Measurements from ENCODE around the gene CCDC185.

DNA sequence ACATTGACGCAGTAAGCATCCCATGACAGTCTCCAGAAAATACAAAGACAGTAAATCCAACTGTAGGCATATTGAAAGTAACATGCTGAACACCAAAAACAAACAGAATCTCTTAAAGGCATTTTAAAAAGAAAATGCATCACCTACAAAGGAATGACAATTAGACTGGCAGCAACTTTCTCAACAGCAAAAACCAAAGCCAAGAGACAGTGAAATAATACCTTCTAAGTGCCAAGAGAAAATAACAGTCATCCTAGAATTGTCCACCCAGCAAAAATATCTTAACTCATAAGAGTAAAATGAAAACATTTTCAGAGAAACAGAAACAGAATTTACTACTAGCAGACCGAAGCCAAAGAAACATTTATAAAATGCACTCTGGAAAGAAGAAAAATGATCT lies 20.0 kb downstream of the CCDC185 start:
- TF ChIP-seq, protein P1, sequence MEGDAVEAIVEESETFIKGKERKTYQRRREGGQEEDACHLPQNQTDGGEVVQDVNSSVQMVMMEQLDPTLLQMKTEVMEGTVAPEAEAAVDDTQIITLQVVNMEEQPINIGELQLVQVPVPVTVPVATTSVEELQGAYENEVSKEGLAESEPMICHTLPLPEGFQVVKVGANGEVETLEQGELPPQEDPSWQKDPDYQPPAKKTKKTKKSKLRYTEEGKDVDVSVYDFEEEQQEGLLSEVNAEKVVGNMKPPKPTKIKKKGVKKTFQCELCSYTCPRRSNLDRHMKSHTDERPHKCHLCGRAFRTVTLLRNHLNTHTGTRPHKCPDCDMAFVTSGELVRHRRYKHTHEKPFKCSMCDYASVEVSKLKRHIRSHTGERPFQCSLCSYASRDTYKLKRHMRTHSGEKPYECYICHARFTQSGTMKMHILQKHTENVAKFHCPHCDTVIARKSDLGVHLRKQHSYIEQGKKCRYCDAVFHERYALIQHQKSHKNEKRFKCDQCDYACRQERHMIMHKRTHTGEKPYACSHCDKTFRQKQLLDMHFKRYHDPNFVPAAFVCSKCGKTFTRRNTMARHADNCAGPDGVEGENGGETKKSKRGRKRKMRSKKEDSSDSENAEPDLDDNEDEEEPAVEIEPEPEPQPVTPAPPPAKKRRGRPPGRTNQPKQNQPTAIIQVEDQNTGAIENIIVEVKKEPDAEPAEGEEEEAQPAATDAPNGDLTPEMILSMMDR (IDR thresholded peaks at IDR 0.05; ENCODE audit: low read depth, low read length, missing input control) = no peak
- TF ChIP-seq YY1 (IDR thresholded peaks at IDR 0.05) (no peak), EGR1 (IDR thresholded peaks at IDR 0.05; ENCODE audit: low read depth in 2 of 2) (no peak), FOXA1 (IDR thresholded peaks at IDR 0.05) (no peak), GABPA (IDR thresholded peaks at IDR 0.05 in 1 of 2, conservative IDR thresholded peaks at IDR 0.05 in 1 of 2) (no peak), JUND (IDR thresholded peaks at IDR 0.05) (no peak), RAD21 (IDR thresholded peaks at IDR 0.05) (no peak), TAF1 (conservative IDR thresholded peaks at IDR 0.05) (no peak)
- TF ChIP-seq, protein P2, sequence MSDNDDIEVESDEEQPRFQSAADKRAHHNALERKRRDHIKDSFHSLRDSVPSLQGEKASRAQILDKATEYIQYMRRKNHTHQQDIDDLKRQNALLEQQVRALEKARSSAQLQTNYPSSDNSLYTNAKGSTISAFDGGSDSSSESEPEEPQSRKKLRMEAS (IDR thresholded peaks at IDR 0.05) = no peak
- TF ChIP-seq, protein P3, sequence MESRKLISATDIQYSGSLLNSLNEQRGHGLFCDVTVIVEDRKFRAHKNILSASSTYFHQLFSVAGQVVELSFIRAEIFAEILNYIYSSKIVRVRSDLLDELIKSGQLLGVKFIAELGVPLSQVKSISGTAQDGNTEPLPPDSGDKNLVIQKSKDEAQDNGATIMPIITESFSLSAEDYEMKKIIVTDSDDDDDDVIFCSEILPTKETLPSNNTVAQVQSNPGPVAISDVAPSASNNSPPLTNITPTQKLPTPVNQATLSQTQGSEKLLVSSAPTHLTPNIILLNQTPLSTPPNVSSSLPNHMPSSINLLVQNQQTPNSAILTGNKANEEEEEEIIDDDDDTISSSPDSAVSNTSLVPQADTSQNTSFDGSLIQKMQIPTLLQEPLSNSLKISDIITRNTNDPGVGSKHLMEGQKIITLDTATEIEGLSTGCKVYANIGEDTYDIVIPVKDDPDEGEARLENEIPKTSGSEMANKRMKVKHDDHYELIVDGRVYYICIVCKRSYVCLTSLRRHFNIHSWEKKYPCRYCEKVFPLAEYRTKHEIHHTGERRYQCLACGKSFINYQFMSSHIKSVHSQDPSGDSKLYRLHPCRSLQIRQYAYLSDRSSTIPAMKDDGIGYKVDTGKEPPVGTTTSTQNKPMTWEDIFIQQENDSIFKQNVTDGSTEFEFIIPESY (IDR thresholded peaks at IDR 0.05) = no peak

Data from liver (tissue), 3 donors.